Fibroblast of lung (primary cell): Measurements from ENCODE around the gene NEK4.

Source experiments
- CTCF ChIP-seq, 2 donors: IDR thresholded peaks in 1 of 2; conservative IDR thresholded peaks in 1 of 2; 1 replicate in 1 of 2; 2 replicates in 1 of 2; pipeline ENCODE4 v1.5.1; 2011 to 2012; ENCODE audit warnings: low read length in 2 of 2, control low read depth in 1 of 2, inconsistent platforms in 1 of 2, low read depth in 1 of 2, mild to moderate bottlenecking in 1 of 2
- EZH2 ChIP-seq: IDR thresholded peaks from 2 replicates; pipeline ENCODE4 v1.5.1; 2012; ENCODE audit warnings: low read length, control low read depth, mild to moderate bottlenecking; ENCODE audit errors: missing control alignments

GRCh38 chr3:52793702-52794611, 23.2 kb upstream of the NEK4 start:
- no peak for TF ChIP-seq CTCF (conservative IDR thresholded peaks at IDR 0.05 in 1 of 2, IDR thresholded peaks at IDR 0.05 in 1 of 2; ENCODE audit: low read depth in 1 of 2, low read length in 2 of 2)
- no peak for TF ChIP-seq EZH2
